GM18870 (cell line): ENCODE measurements around the gene MT2A.
A peak's percentile ranks its signal among the peaks of the same experiment; 100 is the strongest.
"Not testable (repeated sequence)": the region's sequence is repeated elsewhere in the genome, so short reads cannot be mapped to it uniquely, and the experiment has no call there.

Experiments
- ATAC-seq: cut with Tn5 transposase; IDR thresholded peaks from one replicate; pipeline ENCODE4 v1.9.1; 2021; ENCODE audit warnings: moderate library complexity; ENCODE audit not compliant: unreplicated experiment

The MT2A gene

DNA sequence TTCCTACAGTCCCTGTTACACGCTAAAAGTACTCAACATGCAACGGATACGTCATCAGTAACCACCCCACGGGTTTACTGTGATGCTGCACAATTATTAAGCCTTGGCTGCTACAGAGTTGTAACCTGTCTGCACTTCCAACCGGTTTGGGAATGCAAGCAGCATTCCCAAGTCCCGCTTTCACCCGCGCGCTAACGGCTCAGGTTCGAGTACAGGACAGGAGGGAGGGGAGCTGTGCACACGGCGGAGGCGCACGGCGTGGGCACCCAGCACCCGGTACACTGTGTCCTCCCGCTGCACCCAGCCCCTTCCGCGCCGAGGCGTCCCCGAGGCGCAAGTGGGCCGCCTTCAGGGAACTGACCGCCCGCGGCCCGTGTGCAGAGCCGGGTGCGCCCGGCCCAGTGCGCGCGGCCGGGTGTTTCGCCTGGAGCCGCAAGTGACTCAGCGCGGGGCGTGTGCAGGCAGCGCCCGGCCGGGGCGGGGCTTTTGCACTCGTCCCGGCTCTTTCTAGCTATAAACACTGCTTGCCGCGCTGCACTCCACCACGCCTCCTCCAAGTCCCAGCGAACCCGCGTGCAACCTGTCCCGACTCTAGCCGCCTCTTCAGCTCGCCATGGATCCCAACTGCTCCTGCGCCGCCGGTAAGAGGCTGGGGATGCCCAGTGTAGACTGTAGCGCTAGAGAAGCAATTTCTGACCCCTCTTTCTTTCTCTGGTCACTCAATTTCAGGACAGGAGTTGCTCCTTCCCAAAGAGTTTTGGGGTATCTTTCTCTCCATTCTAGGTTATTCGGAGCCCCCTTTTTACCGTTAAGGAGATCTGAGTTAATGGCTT, at the start of gene MT2A:
Gene MT2A (plus strand): TSS at position 542 of the 833 bp plus-strand sequence. CDS start 72 bp downstream, at position 614.
- ATAC-seq = peak; percentile 79

DNA sequence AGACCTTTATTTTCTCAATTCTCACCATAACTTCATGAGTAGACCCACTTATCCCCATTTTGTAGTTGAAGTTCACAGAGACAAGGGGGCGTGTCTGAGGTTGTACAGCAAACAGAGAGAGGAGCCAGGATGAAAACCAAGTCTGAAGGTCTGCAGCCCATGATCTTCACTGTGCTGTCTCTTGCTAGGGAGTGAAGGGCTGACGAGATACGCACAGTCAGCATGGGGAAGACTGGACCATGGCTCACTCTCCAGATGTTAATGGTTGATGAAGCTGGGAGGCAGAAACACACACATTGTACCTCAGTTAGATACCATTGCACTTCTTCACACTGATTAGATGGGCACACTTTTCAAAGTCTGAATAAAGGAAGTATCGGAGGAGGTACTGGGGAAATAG, 49.3 kb upstream of the MT2A start:
- ATAC-seq = no peak

DNA sequence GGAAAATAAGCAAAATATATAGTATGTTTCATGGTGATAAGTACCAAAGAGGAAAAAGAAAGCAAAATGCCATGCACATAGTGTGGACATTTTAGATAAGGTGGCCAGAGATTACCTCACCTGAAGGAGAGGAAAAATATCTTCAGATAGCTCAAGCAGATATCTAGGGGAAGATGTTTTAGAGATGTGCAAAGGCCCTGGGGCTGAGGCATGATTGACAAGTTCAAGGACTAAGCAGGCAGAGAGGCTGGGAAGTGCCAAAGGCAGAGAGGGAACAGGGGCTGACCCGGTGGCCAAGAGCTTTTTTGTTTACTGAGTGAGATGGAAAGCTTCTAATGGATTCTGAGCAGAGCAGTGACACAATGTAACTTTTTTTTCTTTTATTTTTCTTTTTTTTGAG, 47.9 kb upstream of the MT2A start:
- ATAC-seq = no peak

DNA sequence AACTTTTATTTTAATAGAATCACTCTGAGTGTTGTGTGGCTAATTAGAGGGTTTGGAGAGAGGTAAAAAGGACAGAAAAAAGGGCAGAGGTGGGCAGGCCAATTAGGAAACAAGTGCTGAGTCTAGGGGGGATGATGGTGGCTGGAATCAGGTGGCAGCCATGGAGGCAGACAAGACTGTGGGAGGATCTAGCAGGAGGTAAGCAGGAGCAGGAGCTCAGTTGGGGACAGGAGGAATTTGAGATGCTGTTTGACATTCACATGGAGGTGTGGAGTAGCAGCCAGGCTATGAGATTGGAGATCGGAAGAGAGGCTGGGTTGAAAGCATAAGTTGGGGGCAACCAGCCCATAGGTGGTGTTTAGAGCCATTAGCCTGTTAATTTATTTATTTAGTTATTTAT, 47.3 kb upstream of the MT2A start:
- ATAC-seq = no peak

DNA sequence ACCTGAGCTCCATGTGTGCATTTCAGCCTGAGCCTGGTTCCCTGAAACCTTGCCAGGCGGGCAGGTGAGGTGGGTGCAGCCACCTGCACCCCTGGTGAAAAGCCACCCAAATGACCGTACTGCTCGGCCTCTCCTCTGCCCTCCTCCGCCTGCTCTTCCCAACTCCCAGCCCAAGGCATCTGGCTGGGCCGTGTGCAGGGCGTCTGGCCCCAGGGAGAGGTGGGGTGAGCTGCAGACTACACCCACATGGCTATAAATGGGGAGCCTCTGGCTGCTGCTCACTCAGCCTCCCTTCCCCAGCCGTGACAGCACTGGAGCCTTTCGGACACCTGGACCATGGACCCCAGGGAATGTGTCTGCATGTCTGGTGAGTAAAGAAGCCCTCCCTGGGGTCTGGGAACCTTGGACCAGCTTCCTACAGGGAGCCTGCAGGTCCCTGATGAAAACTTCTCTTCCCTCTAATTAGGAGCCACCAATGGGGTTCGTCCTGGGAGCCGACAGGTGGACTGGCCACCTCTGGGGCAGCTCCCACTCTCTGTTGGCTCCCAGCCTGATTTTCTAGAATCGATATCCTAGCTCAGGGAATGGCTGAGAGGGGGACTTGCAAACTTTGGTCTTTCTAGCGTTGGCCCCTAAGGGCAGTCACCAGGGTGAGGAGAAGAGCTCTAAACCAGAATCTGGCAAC, 43.4 kb upstream of the MT2A start, which contains the start of gene MT4:
Gene MT4 (plus strand): TSS at position 281 of the 685 bp plus-strand sequence. CDS start 56 bp downstream, at position 337.
- no peak for ATAC-seq

DNA sequence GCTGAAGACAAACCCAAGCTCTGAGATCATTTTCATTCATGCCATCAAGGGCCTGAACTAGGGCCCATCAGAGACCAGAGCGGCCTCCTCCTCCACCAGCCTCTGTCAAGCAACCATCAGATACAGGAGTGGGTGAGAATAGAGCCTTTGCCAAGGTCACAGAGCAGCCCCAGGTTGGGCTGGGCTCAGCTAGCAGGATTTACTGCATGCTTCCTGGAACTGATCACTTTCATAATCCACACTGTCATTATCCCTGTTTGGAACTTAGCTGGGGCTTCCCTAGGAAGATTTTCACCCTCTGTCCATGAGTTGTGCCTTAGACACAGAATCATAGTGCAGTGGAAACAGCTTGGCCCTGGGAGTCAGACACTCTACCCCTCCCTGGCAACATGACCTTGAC, 38.4 kb upstream of the MT2A start:
- ATAC-seq = no peak

DNA sequence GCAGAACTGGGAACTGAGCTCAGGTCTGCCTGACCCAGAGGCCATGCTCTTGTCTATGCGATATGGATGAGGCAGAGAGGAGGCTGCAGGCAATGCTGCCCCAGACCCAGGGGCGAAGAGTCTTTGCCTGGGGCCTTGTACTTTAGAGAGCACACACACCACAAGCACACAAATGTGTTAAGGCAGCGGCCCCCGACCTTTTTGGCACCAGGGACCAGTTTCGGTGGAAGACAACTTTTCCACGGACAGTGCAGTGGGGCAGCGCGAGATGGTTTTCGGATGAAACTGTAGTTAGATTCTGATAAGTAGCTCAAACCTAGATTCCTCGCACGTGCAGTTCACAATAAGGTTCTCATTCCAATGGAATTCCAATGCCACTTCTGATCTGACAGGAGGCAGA, 36.9 kb upstream of the MT2A start:
- ATAC-seq = no peak

DNA sequence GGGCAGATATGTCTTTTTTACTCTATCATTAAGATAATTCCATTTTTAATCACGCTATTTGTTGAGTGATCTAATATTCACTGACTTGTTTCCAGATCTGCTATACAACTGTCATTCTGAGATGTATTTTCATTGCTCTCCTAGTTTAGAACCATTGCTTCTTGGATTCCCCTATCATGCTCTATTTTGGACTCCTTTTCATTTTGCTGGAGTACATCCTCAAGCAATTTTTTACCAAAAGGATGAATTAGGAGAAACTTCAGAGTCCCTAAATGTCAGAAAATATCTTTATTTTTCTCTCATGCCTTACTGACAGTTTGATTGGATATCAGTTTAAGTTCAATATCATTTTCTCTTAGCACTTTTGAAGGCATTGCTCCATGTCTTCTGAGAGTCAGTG, 33.8 kb upstream of the MT2A start:
- ATAC-seq = no peak

DNA sequence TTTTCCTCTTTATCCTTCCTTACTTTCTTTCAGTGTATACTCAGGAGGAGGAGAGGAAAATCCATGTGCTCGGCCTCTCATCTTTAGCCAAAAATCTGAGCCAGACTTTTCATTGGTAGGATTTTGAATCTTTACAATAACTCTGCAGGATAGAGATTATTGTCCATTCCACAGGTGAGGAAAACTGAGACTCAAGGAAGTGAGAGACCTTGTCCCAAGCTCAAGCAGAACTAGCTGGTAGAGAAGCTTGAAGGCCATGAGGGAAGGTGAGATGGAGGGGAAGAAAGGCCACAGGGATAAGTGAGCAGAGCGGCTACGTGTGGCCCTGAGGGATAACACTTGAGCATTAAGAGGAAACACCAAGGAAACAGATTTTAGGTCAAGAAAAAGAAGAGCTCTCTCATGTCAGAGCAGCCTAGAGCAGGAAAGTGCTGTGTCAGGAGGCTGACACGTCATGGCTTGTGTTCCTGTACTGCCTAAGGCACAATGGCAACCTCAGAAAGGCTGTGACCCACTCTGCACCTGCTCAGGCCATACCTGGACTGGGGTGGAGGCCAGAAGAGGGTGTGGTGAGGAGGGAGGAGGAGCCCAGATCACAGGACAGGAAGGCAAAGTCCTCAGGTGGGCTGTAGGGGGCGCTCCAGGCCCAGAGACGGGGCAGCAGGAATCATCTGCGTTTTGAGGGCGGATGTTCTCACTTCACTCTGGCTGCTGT, 31.6 kb upstream of the MT2A start:
- ATAC-seq = peak; percentile 57

DNA sequence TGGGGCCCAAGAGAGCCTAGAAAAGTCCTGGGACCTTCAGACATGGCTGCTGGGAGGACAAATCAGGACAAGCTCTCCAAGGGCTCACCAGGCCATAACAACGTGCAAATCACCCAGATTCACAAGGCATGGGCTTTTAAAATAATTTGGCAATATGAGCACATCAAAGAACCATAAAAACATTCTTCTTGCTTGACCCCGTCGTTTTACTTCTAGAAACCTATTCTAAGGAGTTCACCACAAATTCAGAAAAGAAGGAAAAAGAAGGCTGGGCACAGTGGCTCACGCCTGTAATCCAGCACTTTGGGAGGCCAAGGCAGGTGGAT, 31.1 kb upstream of the MT2A start:
- no peak for ATAC-seq

DNA sequence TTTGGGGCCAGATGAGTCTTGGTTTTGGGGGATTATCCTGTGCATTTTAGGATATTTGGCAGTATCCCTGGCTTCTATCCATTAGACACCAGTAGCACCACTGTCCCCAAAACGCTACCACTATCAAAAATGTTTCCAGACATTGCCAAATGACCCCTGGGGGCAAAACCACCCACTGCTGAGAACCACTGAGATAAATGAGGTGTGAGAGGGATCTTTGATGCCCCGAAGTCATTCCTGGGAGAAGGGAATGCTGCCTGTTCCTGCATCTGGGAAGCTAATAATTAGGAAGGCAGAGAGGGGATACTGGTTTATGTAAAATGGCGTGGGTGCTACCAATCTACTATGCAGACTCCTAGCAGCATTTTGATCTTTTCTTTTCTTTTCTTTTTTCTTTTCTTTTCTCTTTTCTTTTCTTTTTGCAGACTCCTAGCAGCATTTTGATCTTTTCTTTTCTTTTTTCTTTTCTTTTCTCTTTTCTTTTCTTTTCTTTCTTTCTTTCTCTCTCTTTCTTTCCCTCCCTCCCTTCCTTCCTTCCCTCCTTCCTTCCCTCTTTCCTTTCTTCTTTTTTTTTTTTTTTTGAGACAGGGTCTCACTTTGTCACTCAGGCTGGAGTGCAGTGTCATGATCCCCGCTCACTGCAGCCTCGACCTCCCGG, 27.9 kb upstream of the MT2A start:
- no peak for ATAC-seq

DNA sequence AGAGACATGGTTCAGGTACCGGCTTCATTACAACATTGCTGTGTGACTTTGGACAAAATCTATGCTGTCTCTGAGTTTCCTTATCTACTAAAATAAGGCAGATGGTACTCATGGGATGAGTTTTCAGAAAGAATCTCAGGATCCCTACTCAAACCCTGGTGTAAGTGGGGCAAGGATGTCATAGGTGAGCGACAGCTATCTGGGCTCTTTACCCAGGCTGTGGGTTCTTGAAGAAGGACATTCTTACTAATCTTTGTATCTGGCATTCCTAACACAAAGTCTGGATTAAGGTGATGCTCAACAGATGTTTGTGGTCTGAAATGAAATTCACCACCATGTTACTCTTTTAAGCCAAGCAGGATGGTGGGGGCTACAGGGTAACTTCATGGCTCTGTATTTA, 25.5 kb upstream of the MT2A start:
- not testable (repeated sequence) for ATAC-seq

DNA sequence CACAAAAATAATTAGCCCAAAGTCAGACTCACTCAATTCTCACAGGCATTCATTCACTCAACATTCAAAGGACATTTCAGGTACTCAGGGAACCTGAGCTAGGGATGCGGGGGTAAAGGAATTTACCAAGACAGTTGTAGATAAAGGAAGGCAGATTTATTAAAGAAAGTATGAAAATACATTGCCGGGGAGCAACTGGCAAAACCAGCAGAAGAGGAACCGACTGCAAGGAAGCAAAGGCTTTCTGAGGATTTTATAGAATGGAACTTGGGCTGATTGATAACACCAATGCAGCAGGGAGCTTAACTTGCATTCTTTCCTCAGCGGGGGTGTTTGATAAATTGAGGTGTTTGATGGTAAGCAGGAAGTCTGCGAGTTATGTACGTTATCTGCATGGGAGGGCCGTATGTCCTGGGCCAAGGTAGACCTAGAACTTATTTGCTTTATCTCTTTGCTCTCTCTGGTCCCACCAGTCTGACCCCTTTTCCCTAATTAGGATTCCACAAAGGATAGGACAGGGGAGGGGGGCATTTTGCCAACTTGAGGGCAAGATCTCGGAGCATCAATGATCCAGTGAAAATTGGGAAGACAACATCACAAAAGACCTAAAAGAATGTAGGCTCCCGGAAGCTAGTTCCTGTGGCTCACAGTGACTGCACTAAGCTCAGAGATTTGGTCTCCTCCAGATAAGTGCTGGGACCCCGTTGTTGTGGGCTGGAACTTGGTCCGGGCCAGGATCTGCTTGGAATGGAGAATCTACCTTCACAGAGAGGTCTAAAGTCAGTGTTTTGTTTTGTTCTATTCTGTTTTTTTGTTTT, 24.8 kb upstream of the MT2A start:
- ATAC-seq = no peak

DNA sequence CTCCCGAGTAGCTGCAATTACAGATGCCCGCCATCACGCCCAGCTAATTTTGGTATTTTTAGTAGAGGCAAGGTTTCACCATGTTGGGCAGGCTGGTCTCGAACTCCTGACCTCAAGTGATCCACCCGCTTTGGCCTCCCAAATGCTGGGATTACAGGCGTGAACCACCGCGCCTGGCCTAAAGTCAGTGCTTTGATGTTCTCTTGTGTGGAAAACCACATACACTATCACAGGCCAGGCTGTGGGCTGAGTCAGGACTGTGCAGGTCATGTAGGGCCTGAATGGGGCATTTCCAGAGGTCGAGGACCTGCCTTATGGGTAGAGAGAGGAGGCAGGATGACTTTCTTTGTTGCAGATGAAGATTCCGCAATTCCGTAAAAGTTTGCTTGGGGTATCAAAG, 24.1 kb upstream of the MT2A start:
- ATAC-seq = no peak

DNA sequence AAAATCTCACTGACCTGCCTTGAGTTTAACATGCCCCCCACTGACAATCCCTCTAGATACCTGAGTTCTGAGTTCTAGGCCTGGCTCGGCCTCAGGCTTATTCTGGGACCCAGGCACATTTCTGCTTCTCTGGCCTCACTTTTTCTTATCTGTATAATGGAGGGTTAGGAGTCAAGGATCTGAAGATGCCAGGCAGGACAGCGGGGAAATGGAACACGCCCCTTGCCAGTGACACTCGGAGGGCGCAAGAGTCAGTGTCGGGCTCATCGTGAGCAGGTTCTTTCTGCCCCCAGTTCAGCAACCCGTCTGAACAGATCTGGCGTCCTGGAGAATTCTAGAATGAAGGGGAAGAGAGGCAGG, 19.6 kb upstream of the MT2A start:
- no peak for ATAC-seq

DNA sequence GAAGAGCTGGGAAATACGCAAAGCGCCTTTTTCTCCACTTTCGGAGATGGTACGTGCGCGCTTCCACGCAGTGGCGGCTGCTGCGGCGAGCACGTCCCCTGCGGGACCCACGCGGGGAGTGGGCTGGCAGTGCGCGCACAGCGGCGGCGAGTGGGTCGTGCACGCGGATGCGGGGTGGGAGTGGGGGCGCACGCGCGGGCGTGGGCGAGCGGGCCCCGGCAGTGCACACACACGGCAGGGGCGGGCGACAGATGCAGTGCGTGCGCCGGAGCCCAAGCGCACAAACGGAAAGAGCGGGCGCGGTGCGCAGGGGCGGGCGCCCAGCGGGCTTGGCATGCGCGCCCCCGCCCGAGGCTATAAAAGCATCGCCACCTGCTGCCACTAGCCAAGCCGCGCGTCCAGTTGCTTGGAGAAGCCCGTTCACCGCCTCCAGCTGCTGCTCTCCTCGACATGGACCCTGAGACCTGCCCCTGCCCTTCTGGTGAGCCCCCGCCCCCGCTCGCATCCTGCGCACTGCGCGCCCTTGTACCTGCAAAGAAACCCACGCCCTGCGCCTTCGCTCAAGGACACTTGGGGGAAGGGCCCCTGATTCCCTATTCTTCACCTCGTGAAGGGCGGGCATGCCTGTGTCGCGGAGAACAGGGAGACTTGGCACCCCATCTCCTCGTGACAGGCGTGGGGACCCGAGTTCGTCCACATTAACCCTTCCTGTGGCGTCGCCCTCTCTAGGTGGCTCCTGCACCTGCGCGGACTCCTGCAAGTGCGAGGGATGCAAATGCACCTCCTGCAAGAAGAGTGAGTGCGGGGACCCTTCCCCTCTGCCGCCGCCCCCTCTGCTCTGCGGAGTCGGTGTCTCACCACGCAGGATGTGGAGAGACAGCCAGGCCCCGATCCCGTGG, 19.0 kb upstream of the MT2A start, which contains the start of gene MT3:
Gene MT3 (plus strand): TSS at position 388 of the 899 bp plus-strand sequence. CDS start 63 bp downstream, at position 451.
- no peak for ATAC-seq

DNA sequence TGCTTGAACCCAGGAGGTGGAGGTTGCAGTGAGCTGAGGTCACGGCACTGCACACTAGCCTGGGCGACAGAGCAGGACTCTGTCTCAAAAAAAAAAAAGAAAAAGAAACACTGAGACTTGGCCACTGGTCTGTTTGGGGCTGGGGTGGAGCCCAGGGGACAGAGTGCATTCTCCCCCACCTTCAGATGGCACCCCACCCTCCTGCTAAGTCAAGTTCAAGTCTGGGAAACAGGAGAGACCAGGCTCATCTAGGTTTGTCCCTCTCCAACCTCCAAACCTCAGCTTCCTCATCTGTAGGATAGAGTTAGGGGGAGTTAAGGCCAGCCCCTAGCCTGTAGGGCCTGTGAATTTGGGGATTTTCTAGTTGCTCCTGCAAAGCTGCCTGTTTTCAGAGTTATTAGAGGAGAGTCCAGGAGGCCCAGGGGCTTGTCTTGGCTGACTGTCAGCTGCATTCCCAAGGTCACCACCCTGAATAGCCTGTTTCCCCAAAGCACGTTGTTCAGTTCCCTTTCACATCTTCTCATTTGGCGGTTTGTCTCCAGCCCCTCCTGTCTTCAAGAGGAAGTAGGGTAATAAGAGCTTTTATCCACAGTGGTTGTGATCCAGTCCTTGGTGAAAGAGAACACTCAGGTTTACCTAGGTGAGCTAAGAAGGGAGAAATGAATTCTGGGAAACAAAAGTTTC, 16.9 kb upstream of the MT2A start:
- no peak for ATAC-seq

DNA sequence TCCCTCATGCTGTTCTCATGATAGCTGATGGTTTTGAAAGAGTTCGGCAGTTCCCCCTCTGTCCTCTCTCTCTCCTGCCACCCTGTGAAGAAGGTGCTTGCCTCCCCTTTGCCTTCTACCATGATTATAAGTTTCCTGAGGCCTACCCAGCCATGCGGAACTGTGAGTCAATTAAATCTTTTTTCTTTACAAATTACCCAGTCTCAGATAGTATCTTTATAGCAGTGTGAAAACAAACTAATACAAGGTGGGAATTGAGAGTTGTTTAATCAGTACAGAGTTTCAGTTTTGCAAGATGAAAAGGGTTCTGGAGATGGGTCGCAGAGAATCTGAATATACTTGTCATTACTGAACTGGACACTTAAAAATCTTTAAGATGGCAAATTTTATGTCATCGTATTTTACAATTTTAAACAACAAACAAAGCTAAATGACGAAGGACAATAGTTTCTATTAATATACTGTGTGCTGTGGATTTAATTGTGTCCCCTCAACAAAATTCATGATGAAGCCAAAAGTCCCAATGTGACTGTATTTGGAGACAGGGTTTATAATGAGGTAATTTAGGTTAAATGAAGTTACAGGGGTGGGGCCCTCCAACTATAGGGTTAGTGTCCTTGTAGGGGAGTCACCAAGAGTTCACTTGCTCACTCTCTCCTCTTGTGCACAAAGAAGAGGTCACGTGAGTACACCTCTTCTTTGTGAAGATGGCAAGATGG, 14.7 kb upstream of the MT2A start:
- ATAC-seq = no peak
